ENCODE measurements around the gene ASB13.

Gene ASB13

GRCh38 chr10:5618042-5618441 lies 48.4 kb downstream of the ASB13 start:
- Mint-ChIP-seq H3K4me3 (no peak overlapping the region), H3K4me1 (ENCODE audit: low read depth) (peaks cover 1% of the 10 kb centered on the region), H3K27ac (no peak overlapping the region), H3K36me3 (ENCODE audit: low read depth) (no peaks in the 10 kb centered on the region), H3K9me3 (no peaks in the 10 kb centered on the region), H3K27me3 (no peaks in the 10 kb centered on the region)
- no peak for DNase-seq

- Mint-ChIP-seq H3K4me3 (no peak overlapping the region), H3K4me1 (ENCODE audit: low read depth) (no peaks in the 10 kb centered on the region)
Measured at GRCh38 chr10:5617521-5617920, 48.9 kb downstream of the ASB13 start.

DNA sequence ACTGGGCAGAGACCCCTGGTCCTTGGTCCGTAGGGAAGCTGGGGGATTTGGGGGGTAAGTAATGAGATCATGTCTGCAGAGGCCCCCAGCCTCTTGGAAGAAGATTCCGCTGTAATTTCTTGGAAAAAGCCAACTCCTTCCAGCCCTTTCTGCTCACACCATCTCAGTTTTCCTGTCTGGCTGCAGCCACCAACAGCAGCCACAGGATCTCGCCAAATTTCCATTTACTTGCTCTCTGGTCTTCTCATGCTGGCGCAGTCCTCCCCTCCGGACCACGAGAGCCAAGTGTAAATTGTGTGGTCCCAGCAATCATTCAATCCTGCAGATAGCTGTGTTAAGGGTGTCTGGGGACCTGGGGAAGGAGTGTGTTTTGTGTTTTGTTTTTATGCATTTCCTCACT lies 49.6 kb downstream of the ASB13 start:
- H3K27ac Mint-ChIP-seq = no peak overlapping the region
- no peaks in the 10 kb centered on the region for H3K9me3 Mint-ChIP-seq
- DNase-seq = no peak
- no peaks in the 10 kb centered on the region for H3K27me3 Mint-ChIP-seq
- no peak overlapping the region for H3K4me3 Mint-ChIP-seq
- no peaks in the 10 kb centered on the region for H3K36me3 Mint-ChIP-seq (ENCODE audit: low read depth)
- no peaks in the 10 kb centered on the region for H3K4me1 Mint-ChIP-seq (ENCODE audit: low read depth)

More at GRCh38 chr10:5617521-5617920, 48.9 kb downstream of the ASB13 start:
- Mint-ChIP-seq H3K36me3 (ENCODE audit: low read depth) (no peaks in the 10 kb centered on the region), H3K27me3 (no peaks in the 10 kb centered on the region), H3K9me3 (no peaks in the 10 kb centered on the region), H3K27ac (no peak overlapping the region)
- no peak for DNase-seq

DNA sequence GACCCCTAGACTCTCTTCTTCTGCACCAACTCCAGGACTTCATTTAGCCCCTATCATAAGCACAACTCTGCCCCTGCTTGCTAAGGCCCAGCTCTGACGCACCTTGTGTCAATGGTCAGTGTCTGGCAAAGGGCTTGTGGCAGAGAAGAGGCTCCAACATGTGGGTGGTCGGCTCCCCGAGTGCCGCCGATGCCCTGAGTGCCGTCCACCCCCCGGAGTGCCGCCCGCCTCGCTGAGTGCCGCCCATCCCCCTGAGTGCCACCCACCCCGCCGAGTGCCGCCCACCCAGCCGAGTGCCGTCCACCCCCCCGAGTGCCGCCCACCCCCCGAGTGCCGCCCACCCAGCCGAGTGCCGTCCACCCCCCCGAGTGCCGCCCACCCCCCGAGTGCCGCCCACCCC lies 50.3 kb downstream of the ASB13 start:
- H3K27me3 Mint-ChIP-seq = no peaks in the 10 kb centered on the region
- H3K4me1 Mint-ChIP-seq (ENCODE audit: low read depth) = no peaks in the 10 kb centered on the region
- no peaks in the 10 kb centered on the region for H3K9me3 Mint-ChIP-seq
- H3K27ac Mint-ChIP-seq = no peak overlapping the region
- H3K36me3 Mint-ChIP-seq (ENCODE audit: low read depth) = no peaks in the 10 kb centered on the region
- H3K4me3 Mint-ChIP-seq = no peak overlapping the region
- no peak for DNase-seq

GRCh38 chr10:5615316-5615715 lies 51.1 kb downstream of the ASB13 start:
- H3K36me3 Mint-ChIP-seq (ENCODE audit: low read depth) = no peaks in the 10 kb centered on the region
- no peaks in the 10 kb centered on the region for H3K4me1 Mint-ChIP-seq (ENCODE audit: low read depth)
- no peak overlapping the region for H3K27ac Mint-ChIP-seq
- H3K27me3 Mint-ChIP-seq = no peaks in the 10 kb centered on the region
- no peak for DNase-seq
- no peaks in the 10 kb centered on the region for H3K9me3 Mint-ChIP-seq
- H3K4me3 Mint-ChIP-seq = no peak overlapping the region

DNA sequence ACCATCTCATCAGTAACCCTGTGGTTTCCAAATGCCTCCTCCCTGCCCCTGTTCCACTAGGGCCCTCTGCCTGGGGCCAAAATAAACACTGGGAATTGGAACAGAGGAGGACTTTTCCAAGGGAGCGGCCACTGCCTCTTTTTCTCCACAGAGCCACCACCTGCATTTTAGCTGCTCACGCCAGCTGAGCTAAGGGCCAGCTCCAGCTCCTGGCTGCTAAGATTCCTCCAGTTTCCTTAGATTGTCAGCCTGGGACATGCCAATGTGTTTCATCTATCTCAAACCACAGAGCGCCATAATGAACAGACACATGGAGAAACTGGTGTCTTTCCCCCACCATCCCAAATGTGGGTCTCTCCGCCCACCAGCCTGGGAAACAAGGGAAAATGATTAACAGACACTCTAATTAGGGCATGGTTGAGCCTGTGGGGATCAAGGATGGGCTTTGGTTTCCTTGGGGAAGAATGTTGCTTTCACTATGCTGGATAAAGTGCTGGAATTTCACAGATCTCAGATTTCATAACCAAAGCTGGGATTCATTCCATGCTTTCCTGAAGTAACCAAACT lies 52.2 kb downstream of the ASB13 start:
- H3K4me1 Mint-ChIP-seq (ENCODE audit: low read depth) = no peaks in the 10 kb centered on the region
- H3K27ac Mint-ChIP-seq = no peak overlapping the region
- no peak overlapping the region for H3K4me3 Mint-ChIP-seq
- H3K36me3 Mint-ChIP-seq (ENCODE audit: low read depth) = no peaks in the 10 kb centered on the region
- H3K9me3 Mint-ChIP-seq = no peaks in the 10 kb centered on the region
- H3K27me3 Mint-ChIP-seq = no peaks in the 10 kb centered on the region
- DNase-seq = no peak

DNA sequence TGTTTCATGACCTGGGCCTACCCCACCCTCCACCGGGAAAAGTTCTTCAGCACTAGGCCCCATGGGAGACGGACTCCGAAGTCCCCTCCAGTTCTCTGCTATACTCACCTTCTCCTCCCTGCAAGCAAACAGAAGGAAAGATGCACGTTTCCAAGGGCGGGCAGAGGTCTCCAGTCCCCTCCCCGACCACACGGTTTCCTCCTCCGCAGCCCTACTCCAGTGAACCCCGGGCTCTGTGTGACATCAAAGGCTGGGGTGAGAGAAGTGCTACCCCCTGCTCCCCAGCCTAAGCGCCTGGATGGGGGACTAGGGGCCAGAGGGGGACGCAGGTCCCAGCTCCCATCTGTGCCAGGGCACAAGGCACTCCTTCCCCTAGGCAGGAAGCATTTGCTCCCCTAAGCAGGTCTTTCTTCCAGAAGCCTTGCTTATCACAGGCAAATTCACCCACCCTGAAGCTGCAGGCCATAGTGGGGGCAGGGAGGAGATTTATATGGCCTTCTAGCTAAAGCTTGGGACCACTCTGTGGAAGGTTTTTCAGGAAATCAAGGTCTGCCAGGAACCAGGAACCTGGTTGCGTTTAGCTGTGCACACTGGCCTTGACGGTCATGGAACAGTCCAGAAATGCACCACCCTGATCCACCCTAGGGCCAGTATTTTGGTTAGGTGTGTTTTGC lies 52.8 kb downstream of the ASB13 start:
- Mint-ChIP-seq H3K9me3 (no peaks in the 10 kb centered on the region), H3K27ac (no peak overlapping the region), H3K36me3 (ENCODE audit: low read depth) (no peaks in the 10 kb centered on the region), H3K4me3 (no peak overlapping the region), H3K27me3 (no peaks in the 10 kb centered on the region), H3K4me1 (ENCODE audit: low read depth) (no peaks in the 10 kb centered on the region)
- DNase-seq = no peak

DNA sequence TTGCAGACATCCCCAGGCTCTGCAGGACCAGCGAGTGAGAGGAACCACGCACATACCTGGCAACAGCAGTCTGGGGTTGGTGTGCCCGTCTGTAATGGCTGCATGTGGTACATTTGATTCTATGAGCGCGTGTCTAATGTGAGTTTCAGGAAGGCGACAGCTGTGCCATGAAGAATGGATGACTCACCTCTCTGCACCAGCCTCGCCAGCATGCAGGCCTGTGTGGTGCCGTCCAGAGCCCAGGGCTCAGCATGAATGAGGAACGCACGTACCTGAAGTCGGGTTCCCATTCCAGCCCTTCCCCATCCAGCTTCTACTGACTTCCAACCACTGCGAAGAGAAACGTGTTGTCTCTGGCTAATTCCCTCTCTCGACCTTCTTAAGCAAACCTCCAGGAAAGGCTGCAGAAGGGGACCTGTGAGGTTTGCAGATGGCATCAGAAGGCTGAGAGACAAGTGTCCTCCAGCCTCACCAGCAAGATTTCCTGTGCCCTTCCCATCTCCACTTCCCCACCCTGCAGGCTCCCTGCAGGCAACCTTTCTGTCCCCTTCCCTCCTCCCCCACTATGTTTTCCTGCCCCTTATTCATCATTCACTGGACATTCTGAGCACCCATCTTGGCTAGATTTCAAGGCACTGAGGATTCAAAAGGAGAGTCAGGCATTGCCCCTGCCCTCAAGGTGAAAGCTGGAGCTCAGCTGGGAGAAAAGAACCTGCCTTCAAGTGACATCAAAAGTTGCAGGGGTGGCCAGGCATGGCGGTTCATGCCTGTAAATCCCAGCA lies 54.3 kb downstream of the ASB13 start:
- Mint-ChIP-seq H3K4me3 (no peak overlapping the region), H3K27ac (no peak overlapping the region), H3K9me3 (no peaks in the 10 kb centered on the region), H3K36me3 (ENCODE audit: low read depth) (no peaks in the 10 kb centered on the region), H3K27me3 (peaks cover 4% of the 10 kb centered on the region), H3K4me1 (ENCODE audit: low read depth) (no peaks in the 10 kb centered on the region)
- no peak for DNase-seq

GRCh38 chr10:5609952-5610616 lies 56.3 kb downstream of the ASB13 start:
- no peaks in the 10 kb centered on the region for H3K36me3 Mint-ChIP-seq (ENCODE audit: low read depth)
- DNase-seq = no peak
- no peak overlapping the region for H3K4me3 Mint-ChIP-seq
- H3K27me3 Mint-ChIP-seq = peaks cover 4% of the 10 kb centered on the region
- no peaks in the 10 kb centered on the region for H3K4me1 Mint-ChIP-seq (ENCODE audit: low read depth)
- no peak overlapping the region for H3K27ac Mint-ChIP-seq
- no peaks in the 10 kb centered on the region for H3K9me3 Mint-ChIP-seq

GRCh38 chr10:5608608-5609220 lies 57.7 kb downstream of the ASB13 start:
- H3K4me1 Mint-ChIP-seq (ENCODE audit: low read depth) = no peaks in the 10 kb centered on the region
- no peaks in the 10 kb centered on the region for H3K36me3 Mint-ChIP-seq (ENCODE audit: low read depth)
- H3K27me3 Mint-ChIP-seq = peaks cover 4% of the 10 kb centered on the region
- H3K9me3 Mint-ChIP-seq = no peaks in the 10 kb centered on the region
- DNase-seq = no peak
- no peak overlapping the region for H3K4me3 Mint-ChIP-seq
- no peak overlapping the region for H3K27ac Mint-ChIP-seq

- H3K9me3 Mint-ChIP-seq = no peaks in the 10 kb centered on the region
- H3K27me3 Mint-ChIP-seq = peaks cover 4% of the 10 kb centered on the region
- H3K27ac Mint-ChIP-seq = no peak overlapping the region
- H3K4me1 Mint-ChIP-seq (ENCODE audit: low read depth) = no peaks in the 10 kb centered on the region
- H3K36me3 Mint-ChIP-seq (ENCODE audit: low read depth) = no peaks in the 10 kb centered on the region
- DNase-seq = no peak
- no peak overlapping the region for H3K4me3 Mint-ChIP-seq
Measured at GRCh38 chr10:5607594-5607993, 58.8 kb downstream of the ASB13 start.

DNA sequence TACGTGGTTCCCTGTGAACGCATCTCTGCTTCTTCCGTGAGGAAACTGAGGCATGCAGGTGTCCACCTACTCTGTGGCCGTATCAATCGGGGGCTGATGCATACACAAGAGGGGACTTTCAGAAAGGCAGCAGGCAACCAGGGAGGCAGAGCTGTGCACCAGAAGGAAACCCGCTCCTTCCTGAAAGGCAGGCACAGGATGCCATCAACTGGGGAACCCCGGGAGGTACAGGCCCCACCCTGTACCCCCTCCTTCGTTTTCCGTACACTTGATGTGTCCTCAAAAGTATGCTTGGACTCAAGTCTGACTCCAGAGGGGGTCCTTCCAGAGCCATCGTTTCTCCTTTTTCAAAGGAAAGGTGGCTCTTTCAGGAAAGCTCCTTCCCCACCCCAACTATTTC lies 59.5 kb downstream of the ASB13 start:
- peaks cover 4% of the 10 kb centered on the region for H3K27me3 Mint-ChIP-seq
- no peaks in the 10 kb centered on the region for H3K36me3 Mint-ChIP-seq (ENCODE audit: low read depth)
- no peak for DNase-seq
- H3K9me3 Mint-ChIP-seq = no peaks in the 10 kb centered on the region
- no peaks in the 10 kb centered on the region for H3K4me1 Mint-ChIP-seq (ENCODE audit: low read depth)
- H3K4me3 Mint-ChIP-seq = no peak overlapping the region
- no peak overlapping the region for H3K27ac Mint-ChIP-seq

DNA sequence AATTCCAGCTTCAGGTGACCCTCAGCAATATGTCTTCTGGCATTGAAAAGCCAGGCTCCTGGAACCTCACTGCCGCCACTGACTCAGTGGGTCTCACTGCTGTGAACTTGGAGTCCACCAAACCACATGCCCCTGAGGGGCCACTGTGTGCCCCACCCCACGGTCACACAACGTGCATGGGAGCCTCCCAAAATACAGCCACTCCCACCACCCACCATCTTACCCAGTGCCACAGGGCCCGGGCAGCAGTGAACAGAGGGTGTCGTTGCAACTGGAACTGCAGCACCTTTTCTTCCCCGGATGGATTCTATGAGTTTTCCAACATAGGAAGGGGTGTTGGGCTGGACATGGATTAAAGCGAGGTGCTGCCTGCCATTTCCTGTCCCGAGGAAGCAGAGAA lies 60.1 kb downstream of the ASB13 start:
- no peaks in the 10 kb centered on the region for H3K4me1 Mint-ChIP-seq (ENCODE audit: low read depth)
- no peaks in the 10 kb centered on the region for H3K36me3 Mint-ChIP-seq (ENCODE audit: low read depth)
- no peak overlapping the region for H3K4me3 Mint-ChIP-seq
- peaks cover 4% of the 10 kb centered on the region for H3K27me3 Mint-ChIP-seq
- H3K9me3 Mint-ChIP-seq = no peaks in the 10 kb centered on the region
- H3K27ac Mint-ChIP-seq = no peak overlapping the region
- DNase-seq = no peak

DNA sequence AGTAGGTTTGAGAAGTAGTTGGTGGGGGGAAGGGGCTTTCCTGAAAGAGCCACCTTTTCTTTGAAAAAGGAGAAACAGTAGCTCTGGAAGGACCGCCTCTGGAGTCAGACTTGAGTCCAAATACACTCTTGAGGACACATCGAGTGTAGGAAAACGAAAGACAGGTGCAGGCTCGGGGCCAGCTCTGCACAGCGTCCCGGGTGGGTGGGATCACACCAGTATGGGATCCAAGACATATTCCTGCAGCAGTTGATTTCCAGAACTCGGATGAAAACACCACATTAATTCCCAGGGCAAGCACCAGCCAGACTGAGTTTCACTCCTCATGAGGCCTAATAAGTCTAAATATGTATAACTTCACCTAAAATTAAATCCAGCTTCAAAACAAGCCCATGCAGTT lies 61.4 kb downstream of the ASB13 start:
- Mint-ChIP-seq H3K4me1 (ENCODE audit: low read depth) (no peaks in the 10 kb centered on the region), H3K27ac (no peak overlapping the region), H3K9me3 (no peaks in the 10 kb centered on the region), H3K4me3 (no peak overlapping the region), H3K36me3 (ENCODE audit: low read depth) (no peaks in the 10 kb centered on the region), H3K27me3 (peaks cover 4% of the 10 kb centered on the region)
- DNase-seq = no peak
